ENCODE results near the gene SMYD3. TPM values are rescaled to one million over a fixed set of nuclear protein-coding genes. Genes with fewer than 3 reads are reported as not detected.

SMYD3 gene
- total RNA-seq, 1 donor from 2014 or later: 80.8 TPM

DNA sequence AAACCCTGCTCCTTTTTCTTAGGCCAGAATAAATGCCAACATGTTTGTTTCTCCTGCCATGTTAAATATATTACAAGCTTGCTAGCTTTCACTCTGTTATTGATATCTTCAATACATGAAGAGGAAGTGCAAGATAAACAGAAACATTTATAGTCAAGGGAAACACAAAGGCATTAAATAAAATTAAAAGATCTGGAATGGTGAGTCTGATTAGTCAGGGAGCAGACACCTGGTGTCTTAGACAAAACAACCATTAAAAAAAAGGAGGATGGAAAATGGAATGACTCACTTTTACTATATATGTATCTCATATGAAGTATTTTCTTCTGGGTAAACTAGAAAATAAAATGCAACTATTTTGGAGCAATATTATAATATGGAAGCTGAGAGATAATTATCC lies 123.3 kb downstream of the SMYD3 start:
- no peaks in the 10 kb centered on the region for H3K36me3 ChIP-seq (ENCODE audit: insufficient read depth, low read length)
- H3K4me2 ChIP-seq (ENCODE audit: low read length): no peak overlapping the region
- H3K27me3 ChIP-seq (ENCODE audit: insufficient read depth, low read length): no peaks in the 10 kb centered on the region
- H2AFZ ChIP-seq (ENCODE audit: low read depth, low read length): no peak overlapping the region
- no peak for TF ChIP-seq EZH2 (IDR thresholded peaks at IDR 0.05; ENCODE audit: insufficient read depth, low read length)
- TF ChIP-seq, protein P1, sequence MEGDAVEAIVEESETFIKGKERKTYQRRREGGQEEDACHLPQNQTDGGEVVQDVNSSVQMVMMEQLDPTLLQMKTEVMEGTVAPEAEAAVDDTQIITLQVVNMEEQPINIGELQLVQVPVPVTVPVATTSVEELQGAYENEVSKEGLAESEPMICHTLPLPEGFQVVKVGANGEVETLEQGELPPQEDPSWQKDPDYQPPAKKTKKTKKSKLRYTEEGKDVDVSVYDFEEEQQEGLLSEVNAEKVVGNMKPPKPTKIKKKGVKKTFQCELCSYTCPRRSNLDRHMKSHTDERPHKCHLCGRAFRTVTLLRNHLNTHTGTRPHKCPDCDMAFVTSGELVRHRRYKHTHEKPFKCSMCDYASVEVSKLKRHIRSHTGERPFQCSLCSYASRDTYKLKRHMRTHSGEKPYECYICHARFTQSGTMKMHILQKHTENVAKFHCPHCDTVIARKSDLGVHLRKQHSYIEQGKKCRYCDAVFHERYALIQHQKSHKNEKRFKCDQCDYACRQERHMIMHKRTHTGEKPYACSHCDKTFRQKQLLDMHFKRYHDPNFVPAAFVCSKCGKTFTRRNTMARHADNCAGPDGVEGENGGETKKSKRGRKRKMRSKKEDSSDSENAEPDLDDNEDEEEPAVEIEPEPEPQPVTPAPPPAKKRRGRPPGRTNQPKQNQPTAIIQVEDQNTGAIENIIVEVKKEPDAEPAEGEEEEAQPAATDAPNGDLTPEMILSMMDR (IDR thresholded peaks at IDR 0.05; ENCODE audit: insufficient read depth, low read depth, low read length): no peak
- no peaks in the 10 kb centered on the region for H3K4me1 ChIP-seq (ENCODE audit: insufficient read depth, low read length)
- Mint-ChIP-seq H3K36me3 (ENCODE audit: low read depth, unreplicated experiment) (peaks cover 4% of the 10 kb centered on the region), H3K9me3 (ENCODE audit: unreplicated experiment) (no peaks in the 10 kb centered on the region), H3K27ac (ENCODE audit: unreplicated experiment) (no peak overlapping the region), H3K27me3 (ENCODE audit: low read depth, unreplicated experiment) (no peaks in the 10 kb centered on the region), H3K4me1 (ENCODE audit: low read depth, unreplicated experiment) (peaks cover 18% of the 10 kb centered on the region), H3K4me3 (ENCODE audit: unreplicated experiment) (no peak overlapping the region)
- no peak for FAIRE-seq
- no peaks in the 10 kb centered on the region for H3K9me3 ChIP-seq (ENCODE audit: insufficient read depth, low read depth, low read length)
- H4K20me1 ChIP-seq (ENCODE audit: insufficient read depth, low read length): peaks cover 11% of the 10 kb centered on the region
- no peak overlapping the region for H3K27ac ChIP-seq (ENCODE audit: low read depth, low read length)
- peaks cover 9% of the 10 kb centered on the region for H3K79me2 ChIP-seq (ENCODE audit: insufficient read depth, low read length)
- DNase-seq (ENCODE audit: low read depth): no peak
- no peak overlapping the region for H3K9ac ChIP-seq (ENCODE audit: low read length)
- no peak overlapping the region for H3K4me3 ChIP-seq (ENCODE audit: insufficient read depth, low read depth, low read length)

DNA sequence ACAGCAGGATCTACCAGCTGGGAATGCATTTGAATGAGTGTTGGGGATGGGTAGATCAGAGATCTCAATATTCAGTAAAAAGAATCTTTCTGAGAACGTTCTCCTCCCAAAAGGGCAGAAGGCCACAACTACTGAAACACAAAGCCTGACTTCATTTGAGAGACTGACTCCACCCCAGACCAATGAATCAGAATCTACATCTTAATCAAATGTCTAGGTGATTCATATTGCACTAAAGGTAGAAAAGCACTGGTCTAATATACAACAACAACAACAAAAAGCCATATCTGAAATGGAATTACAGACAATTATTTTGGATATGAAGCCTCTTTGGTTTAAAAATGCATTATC lies 123.9 kb downstream of the SMYD3 start:
- H3K4me3 Mint-ChIP-seq (ENCODE audit: unreplicated experiment): no peak overlapping the region

DNA sequence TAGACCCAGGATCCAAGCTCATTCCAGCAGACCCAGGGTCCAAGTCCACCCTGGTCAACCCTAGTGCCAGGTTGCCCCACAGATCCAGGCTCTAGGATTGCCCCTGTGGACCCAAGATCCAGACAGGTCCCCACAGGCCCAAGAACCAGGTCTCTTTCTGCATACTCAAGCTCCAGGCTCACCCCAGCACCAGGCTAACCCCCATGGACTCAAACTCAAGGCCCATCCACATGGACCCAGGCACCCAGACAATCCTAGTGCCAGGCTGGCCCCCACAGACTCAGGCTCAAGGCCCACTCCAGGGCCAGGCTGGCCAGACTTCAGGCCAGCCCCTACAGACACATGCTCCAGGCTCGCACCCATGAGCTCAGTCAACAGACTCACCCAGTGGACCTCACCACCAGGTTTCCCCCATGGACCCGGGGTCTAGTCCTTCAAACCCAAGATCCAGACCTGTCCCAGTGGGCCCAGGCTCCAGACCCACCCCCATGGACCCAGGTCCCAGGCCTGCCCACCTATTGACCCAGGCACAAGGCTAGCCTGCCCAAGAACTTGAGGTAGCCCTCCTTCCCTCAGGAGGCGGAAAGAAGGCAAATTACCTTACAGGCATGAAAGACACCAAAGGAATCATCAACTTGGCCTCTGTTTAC lies 124.4 kb downstream of the SMYD3 start:
- Histone ChIP-seq H3K79me2 (ENCODE audit: insufficient read depth, low read length) (peaks cover 9% of the 10 kb centered on the region), H2AFZ (ENCODE audit: low read depth, low read length) (no peak overlapping the region), H3K9me3 (ENCODE audit: insufficient read depth, low read depth, low read length) (no peaks in the 10 kb centered on the region), H3K4me1 (ENCODE audit: insufficient read depth, low read length) (no peaks in the 10 kb centered on the region), H4K20me1 (ENCODE audit: insufficient read depth, low read length) (peaks cover 11% of the 10 kb centered on the region), H3K27me3 (ENCODE audit: insufficient read depth, low read length) (no peaks in the 10 kb centered on the region), H3K9ac (ENCODE audit: low read length) (no peak overlapping the region), H3K4me3 (ENCODE audit: insufficient read depth, low read depth, low read length) (no peak overlapping the region), H3K36me3 (ENCODE audit: insufficient read depth, low read length) (no peaks in the 10 kb centered on the region), H3K4me2 (ENCODE audit: low read length) (no peak overlapping the region), H3K27ac (ENCODE audit: low read depth, low read length) (no peak overlapping the region)
- H3K27ac Mint-ChIP-seq (ENCODE audit: unreplicated experiment): no peak overlapping the region
- no peaks in the 10 kb centered on the region for H3K9me3 Mint-ChIP-seq (ENCODE audit: unreplicated experiment)
- DNase-seq (ENCODE audit: low read depth): no peak
- no peak for FAIRE-seq
- peaks cover 4% of the 10 kb centered on the region for H3K36me3 Mint-ChIP-seq (ENCODE audit: low read depth, unreplicated experiment)
- H3K4me3 Mint-ChIP-seq (ENCODE audit: unreplicated experiment): no peak overlapping the region
- H3K27me3 Mint-ChIP-seq (ENCODE audit: low read depth, unreplicated experiment): no peaks in the 10 kb centered on the region
- no peak for TF ChIP-seq EZH2 (IDR thresholded peaks at IDR 0.05; ENCODE audit: insufficient read depth, low read length)
- TF ChIP-seq, protein P1 (IDR thresholded peaks at IDR 0.05; ENCODE audit: insufficient read depth, low read depth, low read length): no peak
- peaks cover 18% of the 10 kb centered on the region for H3K4me1 Mint-ChIP-seq (ENCODE audit: low read depth, unreplicated experiment)

More for the DNA sequence above, 123.9 kb downstream of the SMYD3 start:
- no peak overlapping the region for H3K4me2 ChIP-seq (ENCODE audit: low read length)
- Mint-ChIP-seq H3K27me3 (ENCODE audit: low read depth, unreplicated experiment) (no peaks in the 10 kb centered on the region), H3K9me3 (ENCODE audit: unreplicated experiment) (no peaks in the 10 kb centered on the region), H3K27ac (ENCODE audit: unreplicated experiment) (peak overlapping the region; percentile 18), H3K36me3 (ENCODE audit: low read depth, unreplicated experiment) (peaks cover 4% of the 10 kb centered on the region), H3K4me1 (ENCODE audit: low read depth, unreplicated experiment) (peaks cover 18% of the 10 kb centered on the region)
- no peaks in the 10 kb centered on the region for H3K27me3 ChIP-seq (ENCODE audit: insufficient read depth, low read length)
- H3K4me1 ChIP-seq (ENCODE audit: insufficient read depth, low read length): no peaks in the 10 kb centered on the region
- no peak overlapping the region for H3K27ac ChIP-seq (ENCODE audit: low read depth, low read length)
- no peaks in the 10 kb centered on the region for H3K36me3 ChIP-seq (ENCODE audit: insufficient read depth, low read length)
- peaks cover 9% of the 10 kb centered on the region for H3K79me2 ChIP-seq (ENCODE audit: insufficient read depth, low read length)
- no peak for DNase-seq (ENCODE audit: low read depth)
- H3K9me3 ChIP-seq (ENCODE audit: insufficient read depth, low read depth, low read length): no peaks in the 10 kb centered on the region
- H3K9ac ChIP-seq (ENCODE audit: low read length): no peak overlapping the region
- no peak overlapping the region for H3K4me3 ChIP-seq (ENCODE audit: insufficient read depth, low read depth, low read length)
- H2AFZ ChIP-seq (ENCODE audit: low read depth, low read length): no peak overlapping the region
- peaks cover 11% of the 10 kb centered on the region for H4K20me1 ChIP-seq (ENCODE audit: insufficient read depth, low read length)
- TF ChIP-seq EZH2 (IDR thresholded peaks at IDR 0.05; ENCODE audit: insufficient read depth, low read length): no peak
- TF ChIP-seq, protein P1 (IDR thresholded peaks at IDR 0.05; ENCODE audit: insufficient read depth, low read depth, low read length): no peak
- no peak for FAIRE-seq

All from astrocyte (in vitro differentiated cells and primary cell).